ENCODE results near the gene ARF1.

ARF1 gene

GRCh38 chr1:228048120-228048519, 34.4 kb upstream of the ARF1 start:
- intact Hi-C loops (cut with DNase I) = no loop called here
- DNase-seq = peak in 1 of 10 donors; percentile 28

DNA sequence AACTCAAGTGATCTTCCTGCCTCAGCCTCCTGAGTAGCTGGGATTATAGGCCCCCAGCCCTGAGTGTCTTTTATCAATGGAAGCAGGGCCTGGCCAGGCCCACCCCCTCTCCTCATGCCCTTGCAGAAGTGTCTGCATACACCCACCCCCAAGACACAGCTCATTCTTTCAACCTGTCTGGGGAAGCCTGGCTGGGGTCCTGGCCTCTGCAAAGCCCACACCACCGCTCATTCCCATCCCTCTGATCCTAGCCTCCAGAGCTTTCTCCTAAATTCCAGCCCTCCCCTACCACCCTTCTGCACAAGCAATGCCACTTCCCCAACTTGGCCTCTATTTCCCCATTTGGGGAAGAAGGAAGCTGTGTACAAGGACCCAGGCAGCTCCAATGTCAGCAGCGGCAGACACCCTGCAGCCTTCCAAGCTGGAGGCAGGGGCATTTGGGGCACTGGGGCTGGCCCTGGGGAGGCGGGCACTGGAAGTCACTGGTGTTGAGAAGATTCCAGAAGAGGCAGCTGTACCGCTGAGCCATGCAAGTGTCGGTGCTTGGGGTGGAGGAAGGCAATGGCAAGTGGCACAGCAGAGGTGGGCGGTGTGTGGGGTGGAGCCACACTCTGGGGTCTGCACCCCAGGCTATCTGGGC, 33.7 kb upstream of the ARF1 start:
- peak in 1 of 10 donors; percentile 56 for DNase-seq
- intact Hi-C loops (cut with DNase I) = no loop called here

DNA sequence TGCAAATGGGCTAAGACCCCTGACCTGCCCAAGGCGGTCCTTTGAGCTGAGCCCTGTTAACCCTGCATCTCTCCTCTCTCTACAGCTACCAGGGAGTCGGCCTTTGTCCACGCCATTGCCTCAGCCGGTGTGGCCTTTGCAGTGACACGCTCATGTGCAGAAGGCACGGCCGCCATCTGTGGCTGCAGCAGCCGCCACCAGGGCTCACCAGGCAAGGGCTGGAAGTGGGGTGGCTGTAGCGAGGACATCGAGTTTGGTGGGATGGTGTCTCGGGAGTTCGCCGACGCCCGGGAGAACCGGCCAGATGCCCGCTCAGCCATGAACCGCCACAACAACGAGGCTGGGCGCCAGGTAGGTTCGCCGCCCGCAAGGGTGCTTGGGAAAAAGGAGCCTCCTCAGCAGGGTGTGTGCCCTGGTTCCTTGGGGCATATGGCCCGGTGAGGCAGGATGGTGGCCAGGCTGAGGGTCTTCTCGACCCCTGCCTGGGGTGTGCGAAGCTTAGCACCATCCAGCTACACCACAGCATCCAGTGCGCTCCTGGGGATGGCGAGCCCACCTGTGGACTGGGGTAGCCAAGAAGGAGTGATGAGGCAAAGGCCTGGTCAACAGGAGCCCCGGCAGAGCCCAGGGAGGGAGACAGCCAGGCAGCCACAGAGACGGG, 31.8 kb upstream of the ARF1 start:
- intact Hi-C loops (cut with DNase I) = no loop called here
- peak in 4 of 10 donors; percentile 25 to 76 (median 50) for DNase-seq

- DNase-seq = peak in 4 of 10 donors; percentile 10 to 52 (median 39)
- intact Hi-C loops (cut with DNase I) = no loop called here
These were observed 24.1 kb upstream of the ARF1 start for GRCh38 chr1:228058172-228058948.

- intact Hi-C loops (cut with DNase I) = no loop called here
- DNase-seq = peak in 5 of 10 donors; percentile 6 to 79 (median 65)
These were observed 23.4 kb upstream of the ARF1 start for GRCh38 chr1:228058949-228059633.

DNA sequence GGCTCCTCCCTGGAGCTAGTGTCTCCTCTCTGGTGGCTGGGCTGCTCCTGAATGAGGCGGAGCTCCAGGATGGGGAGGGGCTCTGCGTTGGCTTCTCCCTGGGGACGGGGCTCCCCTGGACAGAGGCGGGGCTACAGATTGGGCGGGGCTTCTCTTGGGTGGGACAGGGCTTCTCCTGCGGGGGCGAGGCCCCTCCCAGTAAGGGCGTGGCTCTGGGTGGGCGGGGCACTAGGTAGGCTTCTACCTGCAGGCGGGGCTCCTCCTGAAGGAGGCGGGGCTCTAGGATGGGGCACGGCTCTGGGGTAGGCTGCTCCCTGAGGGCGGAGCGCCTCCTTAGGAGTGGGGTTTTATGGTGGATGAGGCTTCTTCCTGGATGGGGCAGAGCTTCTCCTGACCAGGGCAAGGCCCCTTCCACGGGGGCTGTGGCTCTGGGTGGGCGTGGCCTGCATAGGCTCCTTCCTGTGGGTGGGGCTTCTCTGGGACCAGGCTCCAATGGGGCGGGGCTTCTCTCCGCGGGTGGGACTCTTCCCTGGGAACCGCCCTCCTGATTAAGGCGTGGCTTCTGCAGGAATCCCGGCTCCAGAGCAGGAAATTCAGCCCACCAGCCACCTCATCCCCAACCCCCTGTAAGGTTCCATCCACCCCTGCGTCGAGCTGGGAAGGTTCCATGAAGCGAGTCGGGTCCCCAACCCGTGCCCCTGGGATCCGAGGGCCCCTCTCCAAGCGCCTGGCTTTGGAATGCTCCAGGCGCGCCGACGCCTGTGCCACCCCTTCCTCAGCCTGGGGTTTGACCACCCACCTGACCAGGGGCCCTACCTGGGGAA, 22.7 kb upstream of the ARF1 start:
- intact Hi-C loops (cut with DNase I) = no loop called here
- DNase-seq = peak in 5 of 10 donors; percentile 6 to 79 (median 60)

GRCh38 chr1:228060458-228061190, 21.9 kb upstream of the ARF1 start:
- peak in 5 of 10 donors; percentile 2 to 63 (median 36) for DNase-seq
- intact Hi-C loops (cut with DNase I) = no loop called here

DNA sequence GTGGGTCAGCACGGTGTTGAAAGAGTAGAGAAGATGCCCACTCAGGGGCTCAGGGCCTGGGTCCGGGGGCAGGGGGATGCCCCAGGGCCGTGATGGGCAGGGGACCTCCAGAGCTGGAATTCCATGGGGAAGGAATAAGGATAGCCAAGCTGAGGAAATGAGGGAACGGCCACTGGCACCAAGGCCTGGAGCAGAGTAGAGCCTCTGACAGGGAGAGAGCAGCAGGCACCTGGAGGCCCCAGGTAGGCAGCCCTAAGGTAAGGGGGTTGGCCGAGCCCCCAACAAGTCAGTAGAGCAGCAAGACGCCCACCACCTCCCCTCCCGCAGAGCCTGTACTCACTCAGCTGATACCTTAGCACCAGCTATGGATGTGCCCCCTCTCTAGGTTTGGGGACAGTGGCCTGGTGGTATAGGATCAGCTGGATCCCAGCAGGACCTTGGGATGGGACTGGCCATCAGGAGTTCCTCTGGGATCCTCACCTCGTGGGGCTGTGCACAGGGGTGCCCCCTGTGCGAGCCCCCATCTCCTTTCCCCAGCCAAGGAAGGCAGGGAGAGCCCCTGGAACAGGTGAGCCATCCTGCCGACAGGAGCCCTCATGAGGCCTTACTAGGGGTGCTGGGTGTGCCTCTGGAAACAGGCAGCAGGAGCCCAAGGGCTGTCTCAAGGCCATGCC, 21.0 kb upstream of the ARF1 start:
- DNase-seq = peak in 3 of 10 donors; percentile 5 to 73 (median 19)
- intact Hi-C loops (cut with DNase I) = no loop called here

- intact Hi-C loops (cut with DNase I) = no loop called here
- peak in 3 of 10 donors; percentile 61 to 72 (median 71) for DNase-seq
These were observed 20.3 kb upstream of the ARF1 start for GRCh38 chr1:228062085-228062791.

GRCh38 chr1:228062812-228063211, 19.7 kb upstream of the ARF1 start:
- intact Hi-C loops (cut with DNase I) = no loop called here
- peak in 2 of 10 donors; percentile 48 to 61 for DNase-seq

GRCh38 chr1:228063251-228064191, 19.0 kb upstream of the ARF1 start:
- peak in 3 of 10 donors; percentile 29 to 75 (median 44) for DNase-seq
- intact Hi-C loops (cut with DNase I) = no loop called here

DNA sequence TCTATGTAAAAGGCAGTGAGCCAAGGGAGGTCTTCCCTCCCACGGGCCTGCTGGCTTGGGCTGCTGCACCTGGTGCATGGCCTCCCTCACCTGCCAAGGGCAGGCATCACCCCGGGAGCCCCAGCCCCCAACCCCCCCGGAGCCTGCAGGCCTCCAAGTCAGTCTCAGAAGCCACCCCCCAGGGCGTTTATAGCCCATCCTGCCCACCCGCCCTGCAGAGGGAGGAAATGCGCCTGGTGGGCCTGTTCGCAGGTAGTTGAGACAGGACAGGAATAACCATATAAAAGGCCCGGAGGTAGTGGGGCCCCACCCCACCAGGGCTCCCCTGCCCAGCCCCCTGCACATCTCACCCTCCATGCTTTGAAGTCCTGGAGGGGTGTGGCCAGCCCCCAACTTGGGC, 18.2 kb upstream of the ARF1 start:
- intact Hi-C loops (cut with DNase I) = no loop called here
- peak in 2 of 10 donors; percentile 38 to 42 for DNase-seq

GRCh38 chr1:228064741-228065542, 17.6 kb upstream of the ARF1 start:
- intact Hi-C loops (cut with DNase I) = no loop called here
- DNase-seq = peak in 3 of 10 donors; percentile 63 to 85 (median 66)

DNA sequence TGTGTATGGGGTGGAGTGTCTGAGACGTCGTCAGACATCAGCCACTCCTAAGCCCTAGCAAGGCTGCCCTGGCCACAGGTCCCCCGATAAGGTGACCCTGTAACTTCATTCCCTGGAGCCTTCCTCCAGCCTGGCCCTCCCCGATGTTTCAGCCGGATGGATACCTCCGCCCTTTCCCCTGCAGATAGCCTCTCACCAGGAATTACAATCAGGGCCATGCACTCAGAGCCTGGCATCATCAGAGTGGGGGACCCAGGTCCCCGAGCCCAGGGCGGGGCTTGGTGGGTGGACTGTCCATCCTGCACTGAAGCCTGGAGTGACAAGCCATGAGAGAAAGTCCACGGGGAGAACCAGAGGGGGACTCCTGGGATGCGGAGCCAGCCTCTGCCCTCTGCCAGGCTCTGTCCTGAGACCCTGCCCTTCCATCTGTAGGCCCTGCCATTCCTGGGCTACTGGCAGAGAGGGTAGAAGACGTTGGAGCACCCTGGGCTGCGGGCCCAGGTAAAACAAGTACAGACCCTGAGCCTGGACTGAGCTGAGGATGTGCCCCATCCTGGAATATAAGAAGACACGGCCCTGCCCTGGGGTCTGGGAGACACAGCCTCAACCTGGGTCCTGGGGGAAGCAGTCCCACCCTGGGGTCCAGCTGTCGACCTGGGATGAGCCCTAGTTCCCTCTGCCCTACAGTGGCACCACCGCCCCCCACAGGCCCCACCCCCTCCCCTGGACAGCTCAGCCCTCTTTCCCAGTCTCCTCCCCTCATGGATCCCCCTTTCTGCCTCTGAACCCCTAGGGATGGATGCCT, 16.8 kb upstream of the ARF1 start:
- intact Hi-C loops (cut with DNase I) = no loop called here
- peak in 2 of 10 donors; percentile 38 to 69 for DNase-seq

DNA sequence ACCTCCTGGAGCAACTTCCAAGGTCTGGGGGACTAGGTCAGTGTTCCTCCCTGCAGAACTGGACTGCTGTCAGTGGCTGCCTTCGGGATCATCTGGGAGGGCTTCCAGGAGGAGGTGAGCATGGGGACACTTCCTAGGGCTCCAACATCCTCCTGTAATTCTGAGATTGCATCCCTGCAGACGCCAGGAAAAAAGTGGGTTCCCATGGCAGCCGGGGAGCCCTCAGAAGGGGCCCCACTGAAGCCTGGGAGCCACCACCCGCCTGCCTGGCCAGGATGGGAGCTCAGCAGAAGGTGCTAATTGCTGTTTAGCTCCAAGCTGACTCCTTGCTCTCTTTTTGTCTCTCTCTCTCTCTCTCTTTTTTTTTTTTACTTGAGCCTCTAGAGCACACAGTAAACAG, 16.1 kb upstream of the ARF1 start:
- intact Hi-C loops (cut with DNase I) = no loop called here
- DNase-seq = peak in 3 of 10 donors; percentile 20 to 56 (median 30)

Measured in posterior cingulate gyrus (tissue), 11 donors.